Cerebellar cortex (tissue), 1 donor: Measurements from ENCODE around the gene F2RL3.
"Not testable (repeated sequence)": the region's sequence is repeated elsewhere in the genome, so short reads cannot be mapped to it uniquely, and the experiment has no call there.

Source experiments
- DNase-seq: peaks from one replicate; pipeline ENCODE4 v3.0.0-alpha.2; 2015; ENCODE audit warnings: low spot score

Gene F2RL3

DNA sequence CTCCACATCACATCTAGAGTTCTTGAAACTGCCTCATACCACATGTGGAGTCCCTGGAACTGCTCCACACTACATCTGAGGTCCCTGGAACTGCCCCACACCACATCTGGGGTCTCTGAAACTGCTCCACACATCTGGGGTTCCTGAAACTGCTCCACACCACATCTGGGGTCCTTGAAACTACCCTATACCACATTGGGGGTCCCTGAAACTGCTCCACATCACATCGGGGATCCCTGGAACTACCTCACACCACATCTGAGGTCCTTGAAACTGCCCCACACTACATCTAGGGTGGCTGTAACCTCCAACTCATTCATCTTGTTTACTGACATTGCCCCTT is 33.8 kb downstream of the F2RL3 start:
- no peak for DNase-seq

DNA sequence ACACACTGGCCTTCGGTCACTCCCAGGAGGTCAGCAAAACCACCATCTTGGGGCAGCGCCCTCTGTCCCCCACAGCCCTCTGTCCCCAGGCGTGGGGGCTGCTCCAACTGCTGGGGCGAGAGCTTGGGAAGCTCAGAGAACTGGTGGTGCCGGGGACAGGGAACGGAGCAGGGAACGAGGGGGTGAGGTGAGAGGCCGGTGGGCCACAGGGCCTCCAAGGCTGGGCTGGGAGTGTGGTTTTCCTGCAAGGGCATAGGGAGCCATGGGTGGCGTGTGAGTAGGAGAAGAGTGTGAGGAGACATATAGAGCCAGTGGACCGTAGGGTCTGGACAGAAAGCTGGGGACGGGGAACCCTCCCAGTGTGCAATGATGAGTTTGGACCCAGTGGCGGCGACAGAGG is 34.1 kb downstream of the F2RL3 start:
- DNase-seq: no peak

DNA sequence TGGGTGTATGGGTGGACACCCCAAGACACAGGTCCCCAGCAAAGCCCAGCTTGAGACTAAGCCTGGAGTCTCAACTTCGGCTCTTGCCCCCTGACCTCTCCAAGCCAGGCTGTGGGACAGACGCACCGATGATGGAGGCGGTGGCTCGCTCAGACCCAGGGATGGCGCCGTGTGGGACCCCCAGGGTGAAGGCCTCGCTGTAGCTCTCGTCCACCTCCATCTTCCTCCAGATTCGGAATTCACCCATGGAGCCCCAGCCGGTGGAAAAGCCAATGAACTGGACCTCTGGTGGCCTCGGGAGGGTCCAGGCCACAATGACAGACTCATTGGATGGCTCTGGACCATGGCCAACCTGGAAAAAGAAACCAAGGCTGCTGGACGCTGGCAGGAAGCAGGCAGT is 39.1 kb downstream of the F2RL3 start:
- DNase-seq: no peak

DNA sequence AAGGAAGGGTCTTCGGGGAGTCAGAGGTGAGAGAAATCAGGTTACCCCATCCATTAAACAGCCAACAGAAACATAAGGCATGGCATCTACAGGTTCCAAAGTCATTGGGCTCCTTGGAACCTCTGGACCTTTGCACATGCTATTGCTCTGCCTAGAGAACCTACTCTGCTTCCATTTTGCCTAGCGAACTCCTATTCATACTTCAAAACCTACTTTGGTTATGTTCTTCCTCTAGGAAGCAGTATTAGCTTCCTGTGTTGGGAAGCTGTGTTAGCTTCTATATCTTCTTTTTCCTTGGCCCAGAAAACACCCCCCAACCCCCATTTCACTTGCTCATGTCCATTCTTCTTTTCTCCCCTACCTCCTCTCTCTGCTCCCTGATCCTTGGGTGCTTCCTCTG is 39.6 kb downstream of the F2RL3 start:
- DNase-seq: no peak

DNA sequence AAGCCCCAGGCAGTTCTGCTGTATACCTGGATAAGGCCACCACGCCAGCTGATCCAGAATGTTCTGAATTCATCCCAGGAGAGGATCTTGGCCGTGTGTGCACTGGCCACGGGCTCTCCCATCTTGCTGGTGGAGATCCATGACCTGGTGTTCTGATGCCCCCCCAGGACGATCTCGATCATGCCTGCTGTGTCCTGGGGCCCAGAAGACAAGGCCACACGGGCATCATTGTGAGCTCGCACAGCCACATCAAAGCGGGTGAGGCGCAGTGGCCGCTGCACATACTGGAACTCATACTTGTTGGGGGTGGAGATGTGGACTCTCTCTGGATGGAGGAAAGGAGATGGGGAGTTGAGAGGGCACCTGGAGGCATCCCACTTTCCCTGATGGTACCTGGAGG is 40.1 kb downstream of the F2RL3 start:
- no peak for DNase-seq

DNA sequence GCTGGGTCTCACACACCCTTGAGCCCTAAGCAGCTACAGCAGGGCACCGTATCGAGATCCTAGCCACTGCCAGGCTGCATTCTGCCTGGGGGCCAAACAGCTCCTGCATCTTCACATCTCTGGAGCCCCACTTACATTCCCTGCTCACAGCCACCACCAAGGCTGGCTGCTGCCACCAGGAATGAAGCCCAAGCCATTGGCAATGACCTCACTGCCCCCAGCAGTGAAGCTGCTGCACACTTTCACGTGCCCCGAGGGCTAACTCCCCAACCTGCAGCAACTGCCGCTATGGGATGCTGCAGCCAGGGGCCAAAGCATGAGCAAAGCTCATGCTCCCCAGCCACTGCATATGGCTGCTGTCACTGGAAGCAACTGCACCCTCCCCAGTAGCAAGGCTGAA is 42.0 kb downstream of the F2RL3 start:
- no peak for DNase-seq

DNA sequence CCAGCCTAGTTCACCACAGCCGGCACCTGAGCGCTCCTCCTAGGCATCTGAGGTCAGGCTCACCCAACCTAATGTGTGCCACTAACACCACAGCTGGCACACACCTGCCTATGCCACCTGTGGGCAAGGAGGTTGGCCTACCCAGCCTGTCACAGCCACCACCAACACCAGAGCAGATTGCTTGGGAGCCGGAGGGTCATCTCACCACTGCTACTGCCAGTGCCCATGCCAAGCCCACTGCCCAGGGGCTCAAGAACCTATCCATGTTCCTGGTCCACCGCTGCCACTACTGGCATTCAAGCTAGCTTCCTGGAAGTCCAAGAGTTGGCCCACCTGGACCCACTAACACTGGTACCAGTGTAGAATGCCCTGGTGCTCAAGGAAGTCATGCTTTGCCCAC is 42.5 kb downstream of the F2RL3 start:
- no peak for DNase-seq

DNA sequence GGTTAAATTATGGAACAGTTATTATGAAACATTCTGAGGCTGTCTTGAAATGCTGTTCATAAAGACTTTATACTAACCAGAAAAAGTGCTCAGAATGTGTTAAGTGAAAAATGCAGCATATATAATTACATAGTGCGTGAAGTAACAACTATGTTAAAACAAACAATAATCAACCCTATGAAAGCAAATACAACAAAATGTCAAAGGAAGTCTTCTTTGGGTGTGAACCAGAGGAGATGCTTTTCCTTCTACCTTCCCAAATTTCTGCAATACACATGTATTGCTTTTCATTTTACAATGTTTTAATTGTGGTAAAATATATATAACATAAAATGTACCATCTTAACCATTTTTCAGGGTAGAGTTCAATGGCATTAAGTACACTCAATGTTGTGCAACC is 45.7 kb downstream of the F2RL3 start:
- DNase-seq: no peak

DNA sequence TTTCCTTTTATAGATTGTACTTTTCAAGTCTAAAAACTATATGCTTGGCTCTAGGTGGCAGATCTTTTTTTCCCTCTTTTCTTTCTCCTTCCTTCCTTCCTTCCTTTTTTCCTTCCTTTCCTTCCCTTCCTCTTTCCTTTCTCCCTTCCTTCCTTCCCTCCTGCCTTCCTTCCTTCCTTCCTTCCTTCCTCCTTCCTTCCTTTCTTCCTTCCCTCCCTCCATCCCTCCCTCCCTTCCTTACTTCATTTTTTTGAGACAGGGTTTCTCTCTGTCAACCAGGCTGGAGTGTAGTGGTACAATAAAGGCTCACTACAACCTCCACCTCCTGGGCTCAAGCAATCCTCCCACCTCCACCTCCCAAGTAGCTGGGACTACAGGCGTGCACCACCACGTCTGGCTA is 48.1 kb downstream of the F2RL3 start:
- no peak for DNase-seq

DNA sequence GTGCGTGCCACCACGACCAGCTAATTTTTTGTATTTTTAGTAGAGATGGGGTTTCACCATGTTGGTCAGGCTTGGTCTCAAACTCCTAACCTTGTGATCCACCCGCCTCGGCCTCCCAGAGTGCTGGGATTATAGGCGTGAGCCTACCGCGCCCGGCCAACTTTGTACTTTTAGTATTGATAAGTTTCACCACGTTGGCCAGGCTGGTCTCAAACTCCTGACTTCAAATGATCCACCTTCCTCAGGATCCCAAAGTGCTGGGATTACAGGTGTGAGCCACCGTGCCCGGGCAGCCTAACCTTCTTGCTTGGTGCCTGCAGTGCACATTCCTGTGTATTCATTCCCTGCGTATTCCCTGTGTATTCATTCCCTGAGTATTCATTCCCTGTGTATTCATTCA is 49.0 kb downstream of the F2RL3 start:
- DNase-seq: not testable (repeated sequence)

DNA sequence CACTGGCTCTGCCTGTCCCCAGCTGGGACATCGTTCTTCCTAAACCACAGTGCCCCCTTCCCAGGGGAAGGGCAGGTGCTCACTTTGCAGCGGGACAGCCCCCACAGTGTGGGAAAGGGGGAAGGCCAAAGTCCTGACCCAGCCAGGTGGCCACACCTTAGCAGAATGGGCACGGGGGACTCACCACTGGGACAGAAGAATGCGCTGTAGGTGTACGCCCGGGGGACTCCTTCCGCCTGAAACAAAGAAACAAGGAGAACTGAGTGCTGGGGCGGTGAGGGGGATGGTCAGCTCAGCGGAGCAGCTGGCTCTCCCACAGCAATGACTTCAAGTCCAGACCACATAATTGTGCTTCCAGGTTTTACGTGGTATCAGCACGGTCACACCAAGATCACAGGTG is 49.4 kb downstream of the F2RL3 start:
- DNase-seq: no peak

DNA sequence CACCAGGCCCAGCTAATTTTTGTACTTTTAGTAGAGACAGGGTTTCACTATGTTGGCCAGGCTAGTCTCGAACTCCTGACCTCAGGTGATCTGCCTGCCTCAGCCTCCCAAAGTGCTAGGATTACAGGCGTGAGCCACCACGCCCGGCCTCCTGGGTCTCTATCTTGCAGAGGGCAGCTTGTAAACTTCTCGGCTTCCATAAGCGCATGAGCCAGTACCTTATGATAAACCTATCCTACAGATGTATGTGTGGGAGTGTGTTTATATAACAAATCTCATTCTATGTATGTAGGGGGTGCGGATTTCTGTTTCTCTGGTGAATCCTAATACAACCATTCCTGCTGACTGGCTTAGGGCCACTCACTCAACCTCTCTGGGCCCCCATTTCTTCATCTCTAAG is 51.3 kb downstream of the F2RL3 start:
- not testable (repeated sequence) for DNase-seq

DNA sequence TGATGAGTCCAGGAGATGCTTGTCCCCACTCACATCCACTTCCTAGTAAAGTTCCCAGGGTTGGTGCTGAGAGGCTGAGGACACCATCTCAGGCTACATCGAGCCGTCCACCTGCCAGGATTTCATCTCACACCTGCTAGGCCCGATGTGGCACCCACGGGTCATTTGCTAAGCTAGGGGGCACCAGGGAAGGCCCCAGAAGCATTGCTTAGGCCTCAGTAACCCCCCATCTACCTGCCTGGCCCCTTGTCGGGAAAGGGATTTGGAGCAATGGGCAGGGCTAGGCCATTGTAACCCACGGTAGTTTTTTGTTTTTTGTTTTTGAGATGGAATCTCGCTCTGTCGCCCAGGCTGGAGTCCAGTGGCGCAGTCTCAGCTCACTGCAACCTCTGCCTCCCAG is 51.8 kb downstream of the F2RL3 start:
- no peak for DNase-seq
